Right renal pelvis (tissue), 4 donors: ENCODE measurements around the gene UAP1L1. TPM values are rescaled to one million over a fixed set of nuclear protein-coding genes. Genes with fewer than 3 reads are reported as not detected.

Experiments used
- DNase-seq, 4 donors: peaks; one replicate each; pipeline ENCODE4 v3.0.0-alpha.2; 2013; ENCODE audit warnings: low read depth in 4 of 4, low spot score in 3 of 4, missing footprints in 1 of 4
- polyA plus RNA-seq, 4 donors: library from polyadenylated mRNA; unstranded; fragments of 120-200 nt; gene quantifications; one replicate each; pipeline ENCODE4 v1.2.1, GENCODE V29; 2013; ENCODE audit not compliant: insufficient read length in 4 of 4

The UAP1L1 gene
- polyA plus RNA-seq, 4 donors: 4.6 to 6.6 (median 5.6) TPM

- DNase-seq: no peak
These were observed 12.1 kb downstream of the UAP1L1 start for GRCh38 chr9:137089232-137089947.

GRCh38 chr9:137095664-137096517, 18.6 kb downstream of the UAP1L1 start:
- no peak for DNase-seq

GRCh38 chr9:137096785-137097546, 19.6 kb downstream of the UAP1L1 start:
- DNase-seq: no peak

GRCh38 chr9:137097761-137098462, 20.6 kb downstream of the UAP1L1 start:
- DNase-seq: no peak

GRCh38 chr9:137099231-137099630, 21.9 kb downstream of the UAP1L1 start:
- no peak for DNase-seq

GRCh38 chr9:137103206-137103999, 26.1 kb downstream of the UAP1L1 start:
- DNase-seq: no peak

- DNase-seq: no peak
These were observed 28.7 kb downstream of the UAP1L1 start for GRCh38 chr9:137105814-137106661.

- DNase-seq: no peak
These were observed 29.4 kb downstream of the UAP1L1 start for GRCh38 chr9:137106662-137107250.

- no peak for DNase-seq
These were observed 30.1 kb downstream of the UAP1L1 start for GRCh38 chr9:137107312-137107921.

GRCh38 chr9:137107982-137108381, 30.7 kb downstream of the UAP1L1 start:
- no peak for DNase-seq

- DNase-seq: no peak
These were observed 31.4 kb downstream of the UAP1L1 start for GRCh38 chr9:137108608-137109249.

- no peak for DNase-seq
These were observed 32.2 kb downstream of the UAP1L1 start for GRCh38 chr9:137109250-137110146.

GRCh38 chr9:137110147-137110910, 33.0 kb downstream of the UAP1L1 start:
- DNase-seq: no peak

- DNase-seq: no peak
These were observed 33.8 kb downstream of the UAP1L1 start for GRCh38 chr9:137110911-137111787.
